Esophagus (tissue), 2 donors: ENCODE measurements around the gene NDUFAF8. TPM values are rescaled to one million over a fixed set of nuclear protein-coding genes. Genes with fewer than 3 reads are reported as not detected.

Experiments
- H3K27ac ChIP-seq, 2 donors: one replicate each; pipeline ENCODE4 v1.5.1; 2013; ENCODE audit warnings: low read depth in 2 of 2, mild to moderate bottlenecking in 2 of 2, inconsistent platforms in 1 of 2, low read length in 1 of 2, moderate library complexity in 1 of 2
- H3K27me3 ChIP-seq, 2 donors: one replicate each; pipeline ENCODE4 v1.6.1; 2013; ENCODE audit warnings: low read length in 2 of 2, control low read depth in 1 of 2, mild to moderate bottlenecking in 1 of 2; ENCODE audit not compliant: insufficient read depth in 2 of 2, control insufficient read depth in 1 of 2
- H3K36me3 ChIP-seq, 2 donors: one replicate each; pipeline ENCODE4 v1.6.1; 2013; ENCODE audit warnings: low read length in 1 of 2; ENCODE audit not compliant: control insufficient read depth in 2 of 2, insufficient read depth in 2 of 2
- H3K4me1 ChIP-seq, 2 donors: one replicate each; pipeline ENCODE4 v1.6.1; 2013; ENCODE audit warnings: low read length in 1 of 2; ENCODE audit not compliant: control insufficient read depth in 2 of 2, insufficient read depth in 2 of 2
- H3K4me3 ChIP-seq, 2 donors: one replicate each; pipeline ENCODE4 v1.5.1; 2013; ENCODE audit warnings: low read length in 2 of 2, mild to moderate bottlenecking in 2 of 2, low read depth in 1 of 2, moderate library complexity in 1 of 2
- H3K9me3 ChIP-seq, 2 donors: one replicate each; pipeline ENCODE4 v1.6.1; 2013; ENCODE audit warnings: mild to moderate bottlenecking in 2 of 2, low read depth in 1 of 2, low read length in 1 of 2, moderate library complexity in 1 of 2; ENCODE audit not compliant: control insufficient read depth in 2 of 2, insufficient read depth in 1 of 2
- WGBS, 2 donors: extraction: QIAGEN DNeasy Blood & Tissue Kit; methylation state at CpG; one replicate each; pipeline ENCODE4 v1.1.7; 2013; 5-methylcytosine and 5-hydroxymethylcytosine counted together
- polyA plus RNA-seq, 2 donors: library from polyadenylated mRNA; stranded (reverse); fragments of 200-250 nt; gene quantifications; one replicate each; pipeline ENCODE4 v1.2.3, GENCODE V29; 2013
- donor health status: healthy with polysubstance abuse.
- donor health status: Bipolar disorder and iron deficiency.

The NDUFAF8 gene
- polyA plus RNA-seq, 2 donors, result 34.0 to 37.1 TPM

DNA sequence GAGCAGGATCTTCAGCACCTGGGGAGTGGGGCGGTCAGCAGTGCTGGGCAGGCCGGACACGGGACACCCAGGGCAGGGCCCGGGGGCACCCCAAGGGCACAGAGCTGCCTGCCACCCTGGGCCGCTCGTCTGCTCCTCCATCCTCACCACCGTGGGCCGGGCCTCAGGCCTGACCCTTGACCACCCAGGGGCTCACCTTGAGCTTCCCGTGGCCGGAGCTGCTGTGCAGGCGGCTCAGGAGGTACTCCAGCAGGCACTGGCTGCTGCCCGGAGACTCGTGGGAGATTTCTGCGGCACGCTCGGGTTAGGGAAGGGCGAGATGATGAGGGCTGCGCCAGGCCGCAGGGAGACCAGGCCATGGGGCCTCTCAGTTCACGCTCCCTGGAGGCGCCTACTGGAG is 2.3 kb upstream of the NDUFAF8 start:
- no peaks in the 10 kb centered on the region for H3K27me3 ChIP-seq
- 92 to 93% methylated on average over 21 of the region's 21 CpGs for WGBS, 2 donors
- H3K27ac ChIP-seq, result no peak overlapping the region
- H3K4me1 ChIP-seq, result peaks cover 5 to 21% of the 10 kb centered on the region in 2 donors
- H3K4me3 ChIP-seq, result no peak overlapping the region
- peaks cover 0 to 25% of the 10 kb centered on the region in 2 donors for H3K36me3 ChIP-seq
- H3K9me3 ChIP-seq, result no peaks in the 10 kb centered on the region

DNA sequence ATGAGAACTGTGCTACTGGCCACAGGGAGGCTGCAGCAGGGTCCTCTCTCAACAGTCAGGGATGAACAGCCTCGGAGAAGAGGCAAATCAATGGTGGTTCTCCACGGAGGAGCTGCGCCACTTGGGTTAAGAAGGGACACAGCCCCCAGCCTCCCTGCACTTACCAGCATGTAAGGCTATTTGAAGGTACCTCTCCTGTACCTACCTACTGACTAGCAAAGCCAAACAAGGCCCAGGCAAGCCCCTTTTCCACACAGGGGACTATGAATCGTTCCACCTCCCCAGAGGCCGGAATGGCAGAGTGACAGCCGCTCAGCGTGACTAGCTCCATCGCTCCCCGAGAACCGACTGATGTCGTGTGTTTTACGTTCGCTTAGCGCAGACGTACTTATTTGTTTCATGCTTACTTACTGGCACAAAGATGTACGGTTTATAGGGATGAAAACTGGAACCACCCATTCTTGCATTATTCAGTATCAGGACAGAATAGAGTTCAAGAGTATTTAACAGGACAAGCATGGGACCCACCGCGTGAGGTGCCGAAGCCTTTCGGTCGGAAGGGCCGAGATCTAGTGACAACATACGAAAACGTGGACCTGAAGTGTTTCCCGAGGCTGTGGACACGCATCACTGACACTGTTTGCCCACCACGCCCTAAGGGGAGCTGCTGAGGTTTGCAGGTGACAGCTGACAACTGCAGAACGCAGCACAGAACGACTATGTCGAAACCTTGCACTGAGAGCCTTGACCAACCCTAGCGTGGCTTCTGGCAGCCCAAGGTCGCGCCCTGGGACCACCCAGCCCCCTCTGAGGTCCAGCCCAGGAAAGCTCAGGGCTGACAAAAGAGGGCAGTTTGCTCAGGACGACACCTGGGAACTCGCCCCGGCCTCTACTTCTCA is 1.3 kb upstream of the NDUFAF8 start:
- H3K4me1 ChIP-seq, result peaks cover 5 to 21% of the 10 kb centered on the region in 2 donors
- H3K4me3 ChIP-seq, result peak overlapping the region; percentile 82 to 96
- peaks cover 0 to 21% of the 10 kb centered on the region in 2 donors for H3K36me3 ChIP-seq
- no peak overlapping the region for H3K27ac ChIP-seq
- H3K9me3 ChIP-seq, result no peaks in the 10 kb centered on the region
- WGBS, 2 donors, result 46 to 49% methylated on average over 36 of the region's 36 CpGs
- no peaks in the 10 kb centered on the region for H3K27me3 ChIP-seq

DNA sequence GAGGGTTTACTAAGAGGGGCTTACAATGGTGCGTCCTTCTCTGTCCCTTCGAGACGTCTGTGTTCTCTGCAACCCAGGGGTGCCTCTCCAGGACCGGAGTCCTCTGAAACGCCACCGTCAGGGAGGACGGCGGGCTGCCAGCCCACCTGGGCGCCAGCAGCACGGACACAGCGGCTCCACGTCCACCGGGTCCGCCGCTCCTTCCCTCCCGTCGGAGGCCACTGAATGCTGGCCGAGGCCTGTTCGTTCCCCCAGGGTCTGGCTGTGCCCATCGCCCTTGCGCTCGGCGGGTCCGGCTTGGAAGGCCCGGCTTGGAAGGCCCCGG is 666 bp upstream of the NDUFAF8 start:
- H3K27ac ChIP-seq, result no peak overlapping the region
- WGBS, 2 donors, result 0 to 1% methylated on average over 26 of the region's 26 CpGs

DNA sequence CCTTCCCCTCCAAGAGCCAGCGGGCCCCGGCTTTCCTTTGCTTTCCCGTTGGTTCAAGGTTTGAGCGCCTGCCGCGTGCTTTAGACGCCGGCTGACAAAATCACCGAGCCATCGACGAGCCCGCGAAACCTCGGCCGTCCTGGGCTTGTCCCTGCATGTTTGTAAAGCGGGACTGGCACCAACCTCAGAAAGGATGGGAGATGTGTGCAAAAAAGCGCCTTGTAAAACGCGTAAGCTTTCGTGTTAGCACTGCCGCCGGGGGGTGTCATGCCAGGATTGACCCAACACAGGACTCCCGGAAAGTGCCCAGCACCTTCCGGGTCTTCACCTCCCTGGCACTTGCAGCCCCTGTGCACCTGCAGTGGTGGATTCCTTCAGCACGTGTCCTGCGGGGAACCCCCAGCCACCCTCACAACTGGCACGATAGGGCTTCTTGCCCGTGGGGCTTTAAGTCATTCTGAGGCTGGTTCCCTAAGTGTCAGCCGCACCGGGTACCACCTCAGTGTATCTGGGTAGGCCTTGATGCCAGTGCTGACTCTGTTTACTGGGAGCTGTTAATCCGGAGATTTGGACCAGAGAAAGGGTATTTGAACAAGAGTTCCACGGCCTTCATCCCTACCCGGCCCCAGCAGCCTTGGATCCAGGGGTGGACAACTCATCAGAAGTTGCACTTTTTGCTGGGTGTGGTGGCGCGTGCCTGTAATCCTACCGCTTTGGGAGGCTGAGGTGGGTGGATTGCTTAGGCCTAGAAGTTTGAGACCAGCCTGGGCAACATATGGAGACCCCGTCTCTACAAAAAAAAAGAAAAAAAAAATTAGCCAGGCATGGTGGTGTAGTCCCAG is 817 bp downstream of the NDUFAF8 start:
- Histone ChIP-seq H3K4me1 (peaks cover 5 to 21% of the 10 kb centered on the region in 2 donors), H3K36me3 (peaks cover 0 to 6% of the 10 kb centered on the region in 2 donors), H3K27ac (peak overlapping the region; percentile 68 to 72), H3K9me3 (no peaks in the 10 kb centered on the region), H3K27me3 (no peaks in the 10 kb centered on the region), H3K4me3 (peak overlapping the region; percentile 73 to 85)
- WGBS, 2 donors, result 12 to 15% methylated on average over 37 of the region's 37 CpGs

More for the DNA sequence above, 666 bp upstream of the NDUFAF8 start:
- Histone ChIP-seq H3K36me3 (peaks cover 0 to 15% of the 10 kb centered on the region in 2 donors), H3K9me3 (no peaks in the 10 kb centered on the region), H3K4me1 (peaks cover 5 to 21% of the 10 kb centered on the region in 2 donors), H3K4me3 (peak overlapping the region; percentile 82 to 96), H3K27me3 (no peaks in the 10 kb centered on the region)

DNA sequence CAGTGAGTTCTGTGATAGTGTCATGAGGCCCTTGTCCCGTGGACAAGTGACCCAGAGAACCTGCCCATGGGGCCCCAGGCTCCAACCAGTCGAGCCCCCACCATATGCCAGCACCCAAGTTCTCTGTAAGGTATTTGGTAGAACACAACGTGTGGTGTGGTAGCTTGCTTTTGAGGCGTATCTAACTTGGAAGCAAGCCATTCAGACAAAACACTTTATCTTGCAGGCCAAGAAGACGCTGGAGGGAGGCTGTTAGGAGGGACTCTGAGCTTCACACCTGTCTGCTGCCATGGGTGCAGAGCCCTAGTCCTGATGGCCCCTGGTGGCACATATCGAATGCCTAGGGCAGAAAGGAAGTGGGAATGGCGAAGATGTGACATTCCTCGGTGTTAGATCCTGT is 1.6 kb downstream of the NDUFAF8 start:
- 55 to 63% methylated on average over 8 of the region's 8 CpGs for WGBS, 2 donors
- H3K4me1 ChIP-seq, result peaks cover 5 to 21% of the 10 kb centered on the region in 2 donors

DNA sequence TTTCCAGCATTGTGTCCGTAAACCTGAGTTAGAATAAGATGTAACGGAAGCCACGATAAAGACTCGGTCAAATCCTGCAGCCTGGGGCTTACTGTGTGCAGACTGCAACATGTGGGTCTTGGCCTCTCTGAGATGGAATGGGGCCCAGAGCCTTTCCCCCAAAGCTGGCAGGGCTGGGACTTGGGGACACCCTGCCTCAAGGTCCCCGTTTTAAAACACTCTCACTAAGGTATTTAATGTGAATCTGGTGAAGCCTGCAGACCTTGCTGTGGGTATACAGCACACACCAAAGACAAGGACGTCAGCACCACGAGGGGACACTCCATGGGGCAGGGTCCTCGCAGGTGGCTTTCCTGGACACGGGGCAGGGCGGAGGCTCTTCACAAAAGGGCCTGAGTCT is 2.1 kb downstream of the NDUFAF8 start:
- Histone ChIP-seq H3K9me3 (no peaks in the 10 kb centered on the region), H3K36me3 (peaks cover 0 to 12% of the 10 kb centered on the region in 2 donors), H3K27ac (no peak overlapping the region), H3K4me1 (peaks cover 5 to 21% of the 10 kb centered on the region in 2 donors), H3K27me3 (no peaks in the 10 kb centered on the region), H3K4me3 (no peak overlapping the region)
- 74 to 81% methylated on average over 10 of the region's 10 CpGs for WGBS, 2 donors

More for the DNA sequence above, 1.6 kb downstream of the NDUFAF8 start:
- H3K27ac ChIP-seq, result no peak overlapping the region
- no peaks in the 10 kb centered on the region for H3K27me3 ChIP-seq
- H3K9me3 ChIP-seq, result no peaks in the 10 kb centered on the region
- H3K36me3 ChIP-seq, result peaks cover 0 to 8% of the 10 kb centered on the region in 2 donors
- no peak overlapping the region for H3K4me3 ChIP-seq

GRCh38 chr17:81241648-81242420 is 2.7 kb downstream of the NDUFAF8 start:
- Histone ChIP-seq H3K4me3 (no peak overlapping the region), H3K27ac (no peak overlapping the region), H3K4me1 (peaks cover 5 to 19% of the 10 kb centered on the region in 2 donors), H3K9me3 (no peaks in the 10 kb centered on the region), H3K36me3 (peaks cover 0 to 13% of the 10 kb centered on the region in 2 donors), H3K27me3 (no peaks in the 10 kb centered on the region)
- WGBS, 2 donors, result 57 to 58% methylated on average over 25 to 26 of the region's 26 CpGs

GRCh38 chr17:81242421-81243332 is 3.6 kb downstream of the NDUFAF8 start:
- H3K27me3 ChIP-seq, result no peaks in the 10 kb centered on the region
- 77 to 79% methylated on average over 32 of the region's 33 CpGs for WGBS, 2 donors
- H3K27ac ChIP-seq, result no peak overlapping the region
- H3K4me3 ChIP-seq, result no peak overlapping the region
- peaks cover 5 to 11% of the 10 kb centered on the region in 2 donors for H3K4me1 ChIP-seq
- H3K9me3 ChIP-seq, result no peaks in the 10 kb centered on the region
- H3K36me3 ChIP-seq, result peaks cover 0 to 13% of the 10 kb centered on the region in 2 donors
